A549 (cell line): ENCODE data around the gene FAM241B.

Source experiments
- CHD4 ChIP-seq: fragments of 200-600 bp; sonication (generic); IDR thresholded peaks from 2 replicates; pipeline ENCODE4 v1.6.1; 2016; ENCODE audit warnings: antibody characterized with exemption, mild to moderate bottlenecking, borderline replicate concordance
- CTCF ChIP-seq: fragments of >200 bp; sonication (Bioruptor Twin); formaldehyde crosslinking; IDR thresholded peaks from 3 replicates; pipeline ENCODE4 v1.5.1; 2016
- ESRRA ChIP-seq: fragments of 150-350 bp; IDR thresholded peaks from 2 replicates; pipeline ENCODE4 v1.6.1; 2014; ENCODE audit warnings: mild to moderate bottlenecking, low read length, borderline replicate concordance
- FOXS1 ChIP-seq: fragments of 250-450 bp; sonication (Bioruptor Pico); IDR thresholded peaks from 2 replicates; pipeline ENCODE4 v1.5.0; 2020; ENCODE audit warnings: mild to moderate bottlenecking, moderate library complexity
- KDM1A ChIP-seq: fragments of 200-600 bp; sonication (generic); IDR thresholded peaks from 2 replicates; pipeline ENCODE4 v1.6.1; 2016; ENCODE audit warnings: low read depth, mild to moderate bottlenecking
- MAFK ChIP-seq: fragments of 450-650 bp; IDR thresholded peaks from 2 replicates; pipeline ENCODE4 v1.6.1; 2014; ENCODE audit not compliant: partially characterized antibody
- MYC ChIP-seq: IDR thresholded peaks from 2 replicates; pipeline ENCODE4 v1.6.1; 2012; ENCODE audit warnings: mild to moderate bottlenecking, inconsistent platforms, low read length, improper control_type of control experiment, borderline replicate concordance
- SMC3 ChIP-seq: fragments of >200 bp; sonication (Bioruptor Twin); formaldehyde crosslinking; IDR thresholded peaks from 3 replicates; pipeline ENCODE4 v1.6.1; 2018; ENCODE audit warnings: inconsistent platforms
- ZC3H11A ChIP-seq: fragments of 450-650 bp; IDR thresholded peaks from 2 replicates; pipeline ENCODE4 v1.6.1; 2014; ENCODE audit warnings: antibody characterized with exemption, mild to moderate bottlenecking

GRCh38 chr10:69636273-69636575, 6.2 kb downstream of the FAM241B start:
- TF ChIP-seq CTCF (no peak), ZC3H11A (no peak), FOXS1 (CRISPR knock-in tag) (no peak), ESRRA (no peak), MAFK (no peak), KDM1A (no peak), SMC3 (no peak), MYC (no peak), CHD4 (no peak)
